Endothelial cell of umbilical vein (primary cell): ENCODE results near the gene OTOP1.
A peak's percentile ranks its signal among the peaks of the same experiment; 100 is the strongest.

Experiments used
- CTCF ChIP-seq, 2 donors: IDR thresholded peaks; 1 replicate in 1 of 2; 2 replicates in 1 of 2; pipeline ENCODE4 v1.5.1; 2011; ENCODE audit warnings: low read length in 2 of 2, mild to moderate bottlenecking in 2 of 2, moderate library complexity in 2 of 2, control low read depth in 1 of 2, inconsistent platforms in 1 of 2, low read depth in 1 of 2; ENCODE audit not compliant: insufficient read depth in 1 of 2; ENCODE audit errors: extremely low read depth in 1 of 2
- EZH2 ChIP-seq: IDR thresholded peaks from 2 replicates; pipeline ENCODE4 v1.6.1; 2012; ENCODE audit warnings: borderline replicate concordance, low read depth, mild to moderate bottlenecking, moderate library complexity, low read length, inconsistent platforms; ENCODE audit not compliant: severe bottlenecking
- GATA2 ChIP-seq: IDR thresholded peaks from 2 replicates; pipeline ENCODE4 v1.7.0; 2011; ENCODE audit warnings: low read depth, mild to moderate bottlenecking, moderate library complexity, mixed read lengths, low read length; ENCODE audit not compliant: insufficient read length, insufficient read depth
- JUN ChIP-seq: IDR thresholded peaks from 2 replicates; pipeline ENCODE4 v1.6.1; 2011; ENCODE audit warnings: borderline replicate concordance, low read depth; ENCODE audit not compliant: insufficient read length, insufficient read depth
- MYC ChIP-seq: IDR thresholded peaks from one replicate; pipeline ENCODE4 v1.6.1; 2011; ENCODE audit warnings: mild to moderate bottlenecking, low read depth, low read length
- POLR2A ChIP-seq: IDR thresholded peaks from 2 replicates; pipeline ENCODE4 v1.6.1; 2012; ENCODE audit warnings: low read depth, mild to moderate bottlenecking, control low read depth, low read length
- POLR2AphosphoS5 ChIP-seq: IDR thresholded peaks from 2 replicates; pipeline ENCODE4 v1.6.1; 2012; ENCODE audit warnings: low read depth, mild to moderate bottlenecking, control low read depth, low read length, moderate library complexity; ENCODE audit not compliant: insufficient read depth

GRCh38 chr4:4269856-4270255 lies 43.1 kb upstream of the OTOP1 start:
- TF ChIP-seq CTCF (IDR thresholded peaks at IDR 0.05; ENCODE audit: extremely low read depth in 1 of 2, insufficient read depth in 1 of 2, low read depth in 1 of 2, low read length in 2 of 2) (no peak), MYC (no peak), JUN (peak; percentile 57), POLR2AphosphoS5 (peak; percentile 39), POLR2A (no peak), GATA2 (no peak), EZH2 (no peak)
